Measurements from ENCODE around the gene IGLL5.

- TF ChIP-seq CTCF (IDR thresholded peaks at IDR 0.05; ENCODE audit: insufficient read depth, low read depth, low read length): no peak
- no peak for TF ChIP-seq EZH2 (IDR thresholded peaks at IDR 0.05; ENCODE audit: insufficient read depth, low read length)
Measured at GRCh38 chr22:22890085-22890484, 2.5 kb downstream of the IGLL5 start.
